AG10803 (cell line): ENCODE measurements around the gene RESP18.
A peak's percentile ranks its signal among the peaks of the same experiment; 100 is the strongest.

Experiments used
- DNase-seq: peaks from one replicate; pipeline ENCODE4 v3.0.0; 2010; ENCODE audit warnings: low read depth
- H3K4me3 ChIP-seq: 2 replicates; pipeline ENCODE4 v1.5.1; 2011; ENCODE audit warnings: mild to moderate bottlenecking, low read length, control low read depth
- CTCF ChIP-seq: conservative IDR thresholded peaks from 2 replicates; pipeline ENCODE4 v1.5.1; 2011; ENCODE audit warnings: mild to moderate bottlenecking, low read length, control low read depth, inconsistent platforms

The RESP18 gene

GRCh38 chr2:219285894-219286425 is 46.6 kb downstream of the RESP18 start:
- DNase-seq = peak; percentile 73
- no peak for TF ChIP-seq CTCF
- H3K4me3 ChIP-seq = no peak overlapping the region; the same call in 1 of the 2 replicates

- no peak overlapping the region for H3K4me3 ChIP-seq
- TF ChIP-seq CTCF = no peak
- no peak for DNase-seq
These were observed 47.2 kb downstream of the RESP18 start for GRCh38 chr2:219285373-219285735.

GRCh38 chr2:219284501-219285372 is 47.8 kb downstream of the RESP18 start:
- TF ChIP-seq CTCF = no peak
- H3K4me3 ChIP-seq = no peak overlapping the region
- no peak for DNase-seq

- no peak for DNase-seq
- TF ChIP-seq CTCF = no peak
- no peak overlapping the region for H3K4me3 ChIP-seq
These were observed 49.5 kb downstream of the RESP18 start for GRCh38 chr2:219282943-219283581.

GRCh38 chr2:219282375-219282774 is 50.2 kb downstream of the RESP18 start:
- DNase-seq = no peak
- H3K4me3 ChIP-seq = no peak overlapping the region
- TF ChIP-seq CTCF = no peak

- no peak for DNase-seq
- H3K4me3 ChIP-seq = no peak overlapping the region
- TF ChIP-seq CTCF = no peak
These were observed 51.0 kb downstream of the RESP18 start for GRCh38 chr2:219281588-219281987.
